Measurements from ENCODE around the gene MYH14.

DNA sequence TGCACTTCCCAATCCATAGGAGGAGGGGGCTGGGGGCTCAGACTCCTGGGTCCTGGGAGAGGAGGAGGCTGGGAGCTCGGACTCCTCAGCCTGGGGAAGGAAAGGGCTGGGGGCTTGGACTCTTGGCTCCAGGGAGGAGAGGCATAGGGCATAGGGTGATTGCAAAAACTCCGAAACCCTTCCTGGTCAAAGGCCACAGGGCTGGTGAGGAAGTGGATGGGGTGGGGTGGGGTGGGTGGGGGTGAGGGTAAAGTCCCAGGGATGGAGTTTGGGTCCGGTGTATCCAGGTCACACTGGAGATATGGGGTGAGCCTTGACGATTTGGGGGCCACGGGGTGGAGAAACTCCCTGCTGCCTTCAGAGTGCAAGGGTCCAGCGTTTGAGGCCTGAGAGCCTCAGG, 2.8 kb downstream of the MYH14 start:
- TF ChIP-seq, protein P1, sequence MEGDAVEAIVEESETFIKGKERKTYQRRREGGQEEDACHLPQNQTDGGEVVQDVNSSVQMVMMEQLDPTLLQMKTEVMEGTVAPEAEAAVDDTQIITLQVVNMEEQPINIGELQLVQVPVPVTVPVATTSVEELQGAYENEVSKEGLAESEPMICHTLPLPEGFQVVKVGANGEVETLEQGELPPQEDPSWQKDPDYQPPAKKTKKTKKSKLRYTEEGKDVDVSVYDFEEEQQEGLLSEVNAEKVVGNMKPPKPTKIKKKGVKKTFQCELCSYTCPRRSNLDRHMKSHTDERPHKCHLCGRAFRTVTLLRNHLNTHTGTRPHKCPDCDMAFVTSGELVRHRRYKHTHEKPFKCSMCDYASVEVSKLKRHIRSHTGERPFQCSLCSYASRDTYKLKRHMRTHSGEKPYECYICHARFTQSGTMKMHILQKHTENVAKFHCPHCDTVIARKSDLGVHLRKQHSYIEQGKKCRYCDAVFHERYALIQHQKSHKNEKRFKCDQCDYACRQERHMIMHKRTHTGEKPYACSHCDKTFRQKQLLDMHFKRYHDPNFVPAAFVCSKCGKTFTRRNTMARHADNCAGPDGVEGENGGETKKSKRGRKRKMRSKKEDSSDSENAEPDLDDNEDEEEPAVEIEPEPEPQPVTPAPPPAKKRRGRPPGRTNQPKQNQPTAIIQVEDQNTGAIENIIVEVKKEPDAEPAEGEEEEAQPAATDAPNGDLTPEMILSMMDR (IDR thresholded peaks at IDR 0.05): no peak
- TF ChIP-seq POLR2A (IDR thresholded peaks at IDR 0.05): no peak
